NCI-H2196 treated with DMSO at 0.1 percent for 48 hours (cell line): ENCODE results near the gene TOMM34.

Source experiments
- DNase-seq: peaks from one replicate; lab custom pipeline; 2025; ENCODE audit not compliant: unreplicated experiment; lab: John Stamatoyannopoulos, UW

The TOMM34 gene

GRCh38 chr20:44963325-44964215, 3.4 kb upstream of the TOMM34 start:
- no peak for DNase-seq

- DNase-seq: no peak
Observed at GRCh38 chr20:44962483-44962882, 2.3 kb upstream of the TOMM34 start.

- no peak for DNase-seq
Observed at GRCh38 chr20:44961870-44962267, 1.7 kb upstream of the TOMM34 start.

- DNase-seq: no peak
Observed at GRCh38 chr20:44961011-44961869, 1.0 kb upstream of the TOMM34 start.

GRCh38 chr20:44959638-44960102, 527 bp downstream of the TOMM34 start:
- no peak for DNase-seq

- no peak for DNase-seq
Observed at GRCh38 chr20:44959082-44959637, 1.0 kb downstream of the TOMM34 start.

GRCh38 chr20:44958276-44958675, 1.9 kb downstream of the TOMM34 start:
- DNase-seq: no peak

GRCh38 chr20:44956410-44956809, 3.8 kb downstream of the TOMM34 start:
- DNase-seq: no peak

GRCh38 chr20:44955270-44955669, 4.9 kb downstream of the TOMM34 start:
- no peak for DNase-seq

GRCh38 chr20:44954211-44954610, 6.0 kb downstream of the TOMM34 start:
- DNase-seq: no peak

GRCh38 chr20:44952731-44953130, 7.5 kb downstream of the TOMM34 start:
- no peak for DNase-seq

- DNase-seq: no peak
Observed at GRCh38 chr20:44950368-44950767, 9.8 kb downstream of the TOMM34 start.

- no peak for DNase-seq
Observed at GRCh38 chr20:44948513-44948912, 11.7 kb downstream of the TOMM34 start.

GRCh38 chr20:44948107-44948506, 12.1 kb downstream of the TOMM34 start:
- no peak for DNase-seq

- DNase-seq: no peak
Observed at GRCh38 chr20:44946271-44946852, 13.8 kb downstream of the TOMM34 start.

GRCh38 chr20:44945261-44945660, 14.9 kb downstream of the TOMM34 start:
- no peak for DNase-seq

- no peak for DNase-seq
Observed at GRCh38 chr20:44943828-44944227, 16.4 kb downstream of the TOMM34 start.

GRCh38 chr20:44942264-44942973, 17.8 kb downstream of the TOMM34 start:
- no peak for DNase-seq

- DNase-seq: no peak
Observed at GRCh38 chr20:44941120-44941691, 19.0 kb downstream of the TOMM34 start.

GRCh38 chr20:44938637-44939036, 21.6 kb downstream of the TOMM34 start:
- no peak for DNase-seq
